Spleen (tissue), 11 donors: Measurements from ENCODE around the gene RAD9A. TPM values are rescaled to one million over a fixed set of nuclear protein-coding genes. Genes with fewer than 3 reads are reported as not detected.

ENCODE experiments used
- DNase-seq: peaks from one replicate; pipeline ENCODE4 v3.0.0-alpha.2; 2020
- H3K27ac ChIP-seq, 8 donors: fragments of 200-600 bp; sonication (generic) in 7 of 8; 1 replicate in 4 of 8; 2 replicates in 4 of 8; pipeline versions ENCODE4 v1.5.0 to v1.8.0; 2016 to 2021; ENCODE audit warnings: inconsistent platforms in 4 of 8, mild to moderate bottlenecking in 4 of 8, moderate library complexity in 1 of 8
- H3K27me3 ChIP-seq, 7 donors: fragments of 200-600 bp; sonication (generic) in 6 of 7; replicated peaks in 1 of 7; 1 replicate in 4 of 7; 2 replicates in 3 of 7; pipeline versions ENCODE4 v1.5.0 to v1.8.0; 2016 to 2021; ENCODE audit warnings: inconsistent platforms in 3 of 7, mild to moderate bottlenecking in 1 of 7
- H3K36me3 ChIP-seq, 6 donors: fragments of 200-600 bp; sonication (generic) in 5 of 6; 1 replicate in 4 of 6; 2 replicates in 2 of 6; pipeline versions ENCODE4 v1.5.0 to v1.8.0; 2016 to 2021; ENCODE audit warnings: inconsistent platforms in 2 of 6
- H3K4me1 ChIP-seq, 6 donors: fragments of 200-600 bp; sonication (generic) in 5 of 6; 1 replicate in 3 of 6; 2 replicates in 3 of 6; pipeline versions ENCODE4 v1.5.0 to v1.8.0; 2016 to 2021; ENCODE audit warnings: inconsistent platforms in 3 of 6
- H3K4me3 ChIP-seq, 8 donors: fragments of 200-600 bp; sonication (generic) in 7 of 8; 1 replicate in 4 of 8; 2 replicates in 4 of 8; pipeline versions ENCODE4 v1.5.0 to v1.8.0; 2016 to 2021; ENCODE audit warnings: inconsistent platforms in 4 of 8, mild to moderate bottlenecking in 4 of 8, moderate library complexity in 2 of 8
- H3K9me3 ChIP-seq, 8 donors: fragments of 200-600 bp; sonication (generic) in 7 of 8; 1 replicate in 4 of 8; 2 replicates in 4 of 8; pipeline versions ENCODE4 v1.5.0 to v1.8.0; 2016 to 2021; ENCODE audit warnings: inconsistent platforms in 4 of 8
- CTCF ChIP-seq, 11 experiments: fragments of 200-600 bp in 7 of 11; fragments of 450-650 bp in 4 of 11; sonication (generic) in 4 of 11; IDR thresholded peaks in 8 of 11; conservative IDR thresholded peaks in 3 of 11; 1 replicate in 7 of 11; 2 replicates in 4 of 11; pipeline versions ENCODE4 v1.4.0 to v1.8.0; 2016 to 2021; ENCODE audit warnings: antibody characterized with exemption in 11 of 11, inconsistent platforms in 4 of 11, mild to moderate bottlenecking in 1 of 11
- POLR2A ChIP-seq, 3 donors: fragments of 450-650 bp; IDR thresholded peaks; one replicate each; pipeline ENCODE4 v1.5.1; 2017; ENCODE audit warnings: antibody characterized with exemption in 3 of 3, mild to moderate bottlenecking in 1 of 3
- POLR2AphosphoS5 ChIP-seq, 3 donors: sonication (generic); formaldehyde crosslinking; IDR thresholded peaks; one replicate each; pipeline ENCODE4 v1.5.1; 2017; ENCODE audit warnings: antibody characterized with exemption in 3 of 3
- WGBS, 5 donors: extraction: QIAGEN DNeasy Blood & Tissue Kit in 3 of 5; methylation state at CpG; one replicate each; pipeline versions ENCODE4 v1.1.5 to v1.1.7; 2013 to 2018; 5-methylcytosine and 5-hydroxymethylcytosine counted together
- intact Hi-C: fragments of 100-400 bp; cut with DNase I; formaldehyde crosslinking; loops from one replicate; pipeline ENCODE4 v1.15.0; 2023; ENCODE audit warnings: low total_unique reads
- polyA plus RNA-seq, 3 donors: library from polyadenylated mRNA; stranded (reverse); fragments of 200-250 nt; gene quantifications; one replicate each; pipeline ENCODE4 v1.2.1, GENCODE V29; 2013
- total RNA-seq, 7 donors: library from RNA; depleted of rRNA in 3 of 7; stranded (reverse); fragments of >200 nt in 3 of 7; fragmentation: NEBNext Ultra II Directional in 4 of 7; extraction: Animal tissue kit (Norgen Biotek cat#: 25700) in 4 of 7; gene quantifications; one replicate each; pipeline versions ENCODE4 v1.1.0 to v1.2.1, GENCODE V29; 2016 to 2021
- donor health status: healthy with polysubstance abuse.
- donor health status: DM: no; HTN: no; CAD: no; lungs with moderate emphysema.
- donor health status: DM: no; HTN: no; CAD: no.
- donor health status: Bipolar disorder and iron deficiency.
- donor health status: healthy.
- donor health status: DM: no; HTN: no; CAD: no.
- donor health status: DM: yes; HTN: yes; CAD: no.

Gene RAD9A
- total and polyA plus RNA-seq, 10 donors = 18.2 to 44.8 (median 30.1) TPM

GRCh38 chr11:67356864-67357561, 34.8 kb upstream of the RAD9A start:
- intact Hi-C loops = no loop called here
- DNase-seq = peak; percentile 87
- Histone ChIP-seq H3K9me3 (no peaks in the 10 kb centered on the region), H3K27me3 (no peaks in the 10 kb centered on the region), H3K27ac (peak overlapping the region; percentile 15 to 100 (median 100)), H3K36me3 (no peaks in the 10 kb centered on the region), H3K4me1 (peaks cover 47 to 73% (median 62%) of the 10 kb centered on the region in 6 donors), H3K4me3 (peak overlapping the region in 1 of 8 donors; percentile 11)
- TF ChIP-seq CTCF (IDR thresholded peaks at IDR 0.05 in 8 of 11, conservative IDR thresholded peaks at IDR 0.05 in 3 of 11) (peak; percentile 92 to 98 (median 96)), POLR2AphosphoS5 (IDR thresholded peaks at IDR 0.05) (peak in 2 of 3 donors; percentile 56 to 69), POLR2A (IDR thresholded peaks at IDR 0.05) (no peak)
- WGBS, 5 donors = 15 to 29% (median 24%) methylated on average over 3 of the region's 3 CpGs

GRCh38 chr11:67357831-67358670, 33.7 kb upstream of the RAD9A start:
- no peaks in the 10 kb centered on the region for H3K9me3 ChIP-seq
- WGBS, 5 donors = 72 to 92% (median 86%) methylated on average over 12 of the region's 12 CpGs
- H3K4me3 ChIP-seq = no peak overlapping the region
- peaks cover 40 to 69% (median 52%) of the 10 kb centered on the region in 6 donors for H3K4me1 ChIP-seq
- peak overlapping the region in 6 of 8 donors; percentile 99 to 100 (median 100) for H3K27ac ChIP-seq
- DNase-seq = no peak
- H3K36me3 ChIP-seq = no peaks in the 10 kb centered on the region
- no peaks in the 10 kb centered on the region for H3K27me3 ChIP-seq
- intact Hi-C loops = no loop called here
- TF ChIP-seq CTCF (IDR thresholded peaks at IDR 0.05 in 8 of 11, conservative IDR thresholded peaks at IDR 0.05 in 3 of 11) = no peak
- no peak for TF ChIP-seq POLR2AphosphoS5 (IDR thresholded peaks at IDR 0.05)
- no peak for TF ChIP-seq POLR2A (IDR thresholded peaks at IDR 0.05)

GRCh38 chr11:67364169-67364568, 27.6 kb upstream of the RAD9A start:
- Histone ChIP-seq H3K27me3 (no peaks in the 10 kb centered on the region), H3K4me3 (no peak overlapping the region), H3K4me1 (peaks cover 35 to 74% (median 55%) of the 10 kb centered on the region in 6 donors), H3K27ac (peak overlapping the region in 5 of 8 donors; percentile 41 to 80 (median 54)), H3K36me3 (peaks cover 0 to 26% (median 0%) of the 10 kb centered on the region in 6 donors), H3K9me3 (no peaks in the 10 kb centered on the region)
- TF ChIP-seq POLR2AphosphoS5 (IDR thresholded peaks at IDR 0.05) (no peak), POLR2A (IDR thresholded peaks at IDR 0.05) (no peak), CTCF (IDR thresholded peaks at IDR 0.05 in 8 of 11, conservative IDR thresholded peaks at IDR 0.05 in 3 of 11) (no peak)
- DNase-seq = no peak
- 42 to 62% (median 55%) methylated on average over 3 of the region's 3 CpGs for WGBS, 5 donors
- intact Hi-C loops = no loop called here
